ENCODE measurements around the gene SERPINA6.

The SERPINA6 gene

GRCh38 chr14:94291906-94292525 is 31.1 kb downstream of the SERPINA6 start:
- no peak overlapping the region for H2AFZ ChIP-seq (ENCODE audit: low read depth, low read length)
- H3K36me3 ChIP-seq (replicated peaks; ENCODE audit: low read depth, low read length), result peaks cover 7% of the 10 kb centered on the region
- no peak overlapping the region for H3K27ac ChIP-seq (ENCODE audit: low read length)
- no peaks in the 10 kb centered on the region for H3K79me2 ChIP-seq (ENCODE audit: low read length)
- H3K9ac ChIP-seq (ENCODE audit: low read length), result no peak overlapping the region
- H3K27me3 ChIP-seq (ENCODE audit: low read depth, low read length), result no peaks in the 10 kb centered on the region
- H3K9me3 ChIP-seq (ENCODE audit: insufficient read depth, low read length), result peaks cover 8% of the 10 kb centered on the region; the same call in 1 of the 2 replicates
- no peak overlapping the region for H3K4me3 ChIP-seq (ENCODE audit: low read length)
- H4K20me1 ChIP-seq (ENCODE audit: insufficient read depth, low read length), result no peaks in the 10 kb centered on the region
- peaks cover 5% of the 10 kb centered on the region; the same call in 1 of the 2 replicates for H3K4me1 ChIP-seq (ENCODE audit: low read length)
- no peak overlapping the region for H3K4me2 ChIP-seq (ENCODE audit: low read length)
- TF ChIP-seq CTCF (IDR thresholded peaks at IDR 0.05; ENCODE audit: low read depth, low read length), result no peak
- TF ChIP-seq EZH2phosphoT487 (IDR thresholded peaks at IDR 0.05; ENCODE audit: low read depth), result no peak

- no peak overlapping the region for H3K9ac ChIP-seq (ENCODE audit: low read length)
- no peak overlapping the region for H3K4me2 ChIP-seq (ENCODE audit: low read length)
- no peak for TF ChIP-seq EZH2phosphoT487 (IDR thresholded peaks at IDR 0.05; ENCODE audit: low read depth)
- no peak for TF ChIP-seq CTCF (IDR thresholded peaks at IDR 0.05; ENCODE audit: low read depth, low read length)
- no peaks in the 10 kb centered on the region for H3K79me2 ChIP-seq (ENCODE audit: low read length)
- H3K36me3 ChIP-seq (replicated peaks; ENCODE audit: low read depth, low read length), result peaks cover 4% of the 10 kb centered on the region
- H4K20me1 ChIP-seq (ENCODE audit: insufficient read depth, low read length), result no peaks in the 10 kb centered on the region
- H3K4me3 ChIP-seq (ENCODE audit: low read length), result no peak overlapping the region
- no peaks in the 10 kb centered on the region for H3K27me3 ChIP-seq (ENCODE audit: low read depth, low read length)
- no peak overlapping the region for H2AFZ ChIP-seq (ENCODE audit: low read depth, low read length)
- peaks cover 8% of the 10 kb centered on the region; the same call in 1 of the 2 replicates for H3K9me3 ChIP-seq (ENCODE audit: insufficient read depth, low read length)
- no peak overlapping the region for H3K27ac ChIP-seq (ENCODE audit: low read length)
- peaks cover 2% of the 10 kb centered on the region; the same call in 1 of the 2 replicates for H3K4me1 ChIP-seq (ENCODE audit: low read length)
Observed at GRCh38 chr14:94291159-94291905, 31.8 kb downstream of the SERPINA6 start.

- no peak overlapping the region for H3K4me3 ChIP-seq (ENCODE audit: low read length)
- no peaks in the 10 kb centered on the region for H3K36me3 ChIP-seq (replicated peaks; ENCODE audit: low read depth, low read length)
- no peak overlapping the region for H3K4me2 ChIP-seq (ENCODE audit: low read length)
- no peaks in the 10 kb centered on the region for H4K20me1 ChIP-seq (ENCODE audit: insufficient read depth, low read length)
- H3K9ac ChIP-seq (ENCODE audit: low read length), result no peak overlapping the region
- H3K27me3 ChIP-seq (ENCODE audit: low read depth, low read length), result no peaks in the 10 kb centered on the region
- H3K27ac ChIP-seq (ENCODE audit: low read length), result no peak overlapping the region
- no peaks in the 10 kb centered on the region; the same call in 1 of the 2 replicates for H3K9me3 ChIP-seq (ENCODE audit: insufficient read depth, low read length)
- H3K79me2 ChIP-seq (ENCODE audit: low read length), result no peaks in the 10 kb centered on the region
- TF ChIP-seq CTCF (IDR thresholded peaks at IDR 0.05; ENCODE audit: low read depth, low read length) (no peak), EZH2phosphoT487 (IDR thresholded peaks at IDR 0.05; ENCODE audit: low read depth) (no peak)
- H2AFZ ChIP-seq (ENCODE audit: low read depth, low read length), result no peak overlapping the region
- H3K4me1 ChIP-seq (ENCODE audit: low read length), result peaks cover 4% of the 10 kb centered on the region; the same call in 1 of the 2 replicates
Observed at GRCh38 chr14:94290197-94290596, 32.9 kb downstream of the SERPINA6 start.

Data from OCI-LY3 (cell line).